Brain pericyte (primary cell): ENCODE data around the gene ZSWIM4.
"Not testable (repeated sequence)": the region's sequence is repeated elsewhere in the genome, so short reads cannot be mapped to it uniquely, and the experiment has no call there.

ENCODE experiments used
- DNase-seq: peaks from one replicate; pipeline ENCODE4 v3.0.0-alpha.2; 2012; ENCODE audit warnings: low read depth, low spot score

Gene ZSWIM4

DNA sequence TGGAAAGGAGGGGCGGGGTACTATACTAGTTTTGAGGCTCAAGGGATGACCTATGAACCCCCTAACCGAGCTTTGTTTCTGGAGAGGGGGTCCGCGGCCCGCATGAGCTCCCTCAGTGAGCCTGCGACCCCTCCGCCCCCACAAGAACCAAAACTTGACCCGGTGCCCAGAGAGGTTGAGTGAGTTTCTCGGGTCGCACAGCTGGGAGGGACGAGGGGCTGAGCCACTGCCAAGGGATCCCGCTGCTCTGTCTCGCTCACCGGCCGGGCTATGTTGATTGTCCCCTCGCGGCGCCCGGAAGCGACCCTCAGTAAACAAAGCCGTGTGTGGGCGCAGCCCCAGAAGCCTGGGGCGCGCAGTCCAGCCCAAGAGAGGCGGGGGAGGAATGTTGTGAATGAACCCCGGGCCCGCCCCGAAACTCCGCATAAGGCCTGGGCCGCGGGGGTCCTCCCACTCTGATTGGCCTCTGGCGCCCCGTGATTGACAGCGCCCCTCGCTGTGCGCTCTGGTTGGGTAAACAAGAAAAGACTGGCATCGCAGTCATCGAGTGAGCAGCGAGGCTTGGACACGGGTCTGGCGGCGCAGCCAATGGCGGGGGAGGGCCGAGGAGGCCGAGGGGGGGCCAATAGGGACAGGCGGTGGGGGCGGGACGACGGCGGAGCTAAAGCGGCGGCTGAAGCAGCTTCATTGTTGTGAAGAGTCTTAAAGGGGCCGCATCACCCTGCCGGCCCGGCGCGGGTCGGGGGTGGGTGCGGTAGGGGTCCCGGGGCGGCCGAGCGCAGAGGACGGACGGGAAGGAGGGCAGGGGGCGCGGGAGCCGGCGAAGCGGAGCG lies at the start of gene ZSWIM4:
Gene ZSWIM4, plus strand, starts transcription at position 687 of the 833 bp plus-strand sequence. CDS start 206 bp downstream, outside the sequence.
- DNase-seq = peak; percentile 98

- DNase-seq = no peak
These were observed 48.2 kb upstream of the ZSWIM4 start for GRCh38 chr19:13747098-13747453.

GRCh38 chr19:13748169-13748828 lies 46.9 kb upstream of the ZSWIM4 start:
- no peak for DNase-seq

DNA sequence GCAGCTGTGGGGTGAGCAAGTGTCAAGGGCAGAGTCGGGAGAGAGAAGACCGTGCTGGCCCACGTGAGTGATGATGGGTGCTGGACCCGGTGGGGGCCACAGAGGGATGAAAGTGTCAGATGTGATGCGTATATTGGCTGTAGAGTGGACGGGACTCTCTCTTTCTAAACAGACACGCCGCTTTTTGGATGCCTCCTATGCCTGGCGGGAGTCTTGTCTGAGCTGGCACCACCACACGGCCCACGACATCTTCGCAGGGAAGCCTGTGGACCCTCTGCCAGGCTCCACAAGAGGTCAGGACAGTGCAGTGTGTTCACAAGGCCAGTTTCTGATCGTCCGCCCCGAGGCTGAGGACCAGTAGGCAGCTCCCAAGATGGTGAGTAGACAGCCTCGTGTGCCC lies 43.8 kb upstream of the ZSWIM4 start:
- no peak for DNase-seq

DNA sequence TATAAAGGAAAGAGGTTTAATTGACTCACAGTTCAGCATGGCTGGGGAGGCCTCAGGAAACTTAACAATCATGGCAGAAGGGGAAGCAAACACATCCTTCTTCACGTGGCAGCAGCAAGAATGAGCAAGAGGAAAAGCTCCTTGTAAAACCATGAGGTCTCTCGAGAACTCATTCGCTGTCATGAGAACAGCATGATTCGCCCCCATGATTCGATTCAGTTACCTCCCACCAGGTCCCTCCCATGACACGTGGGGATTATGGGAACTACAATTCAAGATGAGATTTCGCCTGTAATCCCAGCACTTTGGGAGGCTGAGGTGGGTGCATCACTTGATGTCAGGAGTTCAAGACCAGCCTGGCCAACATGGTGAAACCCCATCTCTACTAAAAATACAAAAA lies 41.6 kb upstream of the ZSWIM4 start:
- not testable (repeated sequence) for DNase-seq

DNA sequence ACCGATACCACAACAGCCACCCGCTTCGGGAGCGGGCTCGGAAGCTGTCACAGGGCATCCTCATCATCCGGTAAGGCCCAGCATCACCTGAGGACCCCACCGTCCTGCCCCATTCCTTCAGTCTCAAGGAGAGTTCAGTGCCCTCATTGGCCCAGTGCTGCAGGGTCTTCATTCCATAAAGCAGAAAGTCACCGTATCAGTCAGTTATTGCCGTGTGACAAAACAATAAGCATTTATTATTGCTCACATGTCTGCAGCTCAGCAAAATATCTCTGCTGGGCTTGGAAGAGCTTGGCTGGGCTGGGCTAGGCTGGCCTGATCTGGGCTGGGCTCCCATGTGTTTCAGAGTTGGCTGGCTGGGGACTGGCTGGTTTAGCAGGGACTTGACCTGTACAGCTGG lies 39.0 kb upstream of the ZSWIM4 start:
- no peak for DNase-seq

- no peak for DNase-seq
These were observed 37.2 kb upstream of the ZSWIM4 start for GRCh38 chr19:13757805-13758772.

- DNase-seq = no peak
These were observed 36.4 kb upstream of the ZSWIM4 start for GRCh38 chr19:13758795-13759194.

- no peak for DNase-seq
These were observed 33.8 kb upstream of the ZSWIM4 start for GRCh38 chr19:13761423-13761822.

DNA sequence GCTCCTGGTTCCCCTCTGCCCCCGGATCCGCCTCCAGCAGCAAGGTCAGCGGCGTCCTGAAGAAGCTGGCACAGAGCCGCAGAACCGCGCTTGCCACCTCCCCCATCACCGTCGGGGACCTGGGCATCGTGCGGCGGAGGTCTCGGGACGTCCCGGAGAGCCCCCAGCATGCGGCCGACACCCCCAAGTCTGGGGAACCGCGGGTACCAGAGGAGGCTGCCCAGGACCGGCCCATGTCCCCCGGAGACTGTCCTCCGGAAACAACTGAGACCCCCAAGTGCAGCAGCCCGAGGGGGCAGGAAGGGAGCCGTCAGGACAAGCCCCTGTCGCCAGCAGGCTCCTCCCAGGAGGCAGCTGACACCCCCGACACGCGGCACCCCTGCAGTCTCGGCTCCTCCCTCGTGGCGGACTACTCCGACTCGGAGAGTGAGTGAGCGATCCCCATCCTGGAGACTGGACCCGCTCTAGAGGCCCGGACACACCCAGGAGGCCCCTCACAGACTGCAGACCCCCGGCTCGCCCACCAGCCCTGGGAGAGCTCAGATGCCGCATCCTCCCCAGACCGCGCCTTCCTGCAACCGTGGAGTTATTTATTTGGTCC lies 32.5 kb upstream of the ZSWIM4 start:
- DNase-seq = no peak

DNA sequence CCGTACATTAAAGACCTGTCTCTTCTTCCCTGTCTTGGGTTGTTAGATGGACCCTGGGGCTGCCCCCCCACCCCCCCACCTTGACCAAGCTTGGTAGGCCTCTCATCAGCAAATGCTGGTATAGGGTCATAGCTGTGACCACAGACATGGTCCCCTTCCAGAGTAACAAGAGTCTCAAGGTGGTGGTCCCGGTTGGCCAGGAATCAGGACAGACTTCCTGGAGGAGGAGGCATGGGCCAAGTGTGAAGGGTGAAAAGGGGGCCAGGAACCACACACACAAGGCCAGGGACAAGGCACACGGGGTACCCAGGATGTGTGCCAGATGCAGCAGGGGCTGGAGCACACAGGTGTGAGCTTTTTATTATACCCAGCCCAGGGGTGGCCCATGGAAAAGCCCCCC lies 32.0 kb upstream of the ZSWIM4 start:
- no peak for DNase-seq

- DNase-seq = no peak
These were observed 31.0 kb upstream of the ZSWIM4 start, which contains the start of gene MRI1 for GRCh38 chr19:13764101-13764807. Gene MRI1, plus strand, starts transcription at chr19:13764522. Its CDS starts 67 bp downstream, at chr19:13764589.

DNA sequence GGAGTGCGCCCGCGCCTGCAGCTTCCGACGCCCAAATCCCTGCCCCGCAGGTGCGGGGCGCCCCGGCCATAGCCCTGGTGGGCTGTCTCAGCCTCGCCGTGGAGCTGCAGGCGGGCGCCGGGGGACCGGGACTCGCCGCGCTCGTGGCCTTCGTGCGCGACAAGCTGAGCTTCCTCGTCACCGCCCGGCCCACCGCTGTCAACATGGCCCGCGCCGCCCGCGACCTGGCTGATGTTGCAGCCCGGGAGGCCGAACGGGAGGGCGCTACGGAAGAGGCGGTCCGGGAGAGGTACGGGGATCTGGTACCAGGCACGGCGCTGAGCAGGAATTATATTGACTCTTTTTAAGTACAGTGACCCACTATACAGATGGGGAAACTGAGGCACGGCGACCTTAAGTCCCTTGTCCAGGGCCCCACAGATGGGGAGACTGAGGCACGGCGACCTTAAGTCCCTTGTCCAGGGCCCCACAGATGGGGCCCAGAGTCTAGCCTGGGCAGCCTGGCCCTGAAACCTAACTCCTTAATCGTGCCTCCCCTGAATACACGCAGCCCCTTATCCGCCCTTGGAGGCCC lies 30.3 kb upstream of the ZSWIM4 start:
- no peak for DNase-seq

DNA sequence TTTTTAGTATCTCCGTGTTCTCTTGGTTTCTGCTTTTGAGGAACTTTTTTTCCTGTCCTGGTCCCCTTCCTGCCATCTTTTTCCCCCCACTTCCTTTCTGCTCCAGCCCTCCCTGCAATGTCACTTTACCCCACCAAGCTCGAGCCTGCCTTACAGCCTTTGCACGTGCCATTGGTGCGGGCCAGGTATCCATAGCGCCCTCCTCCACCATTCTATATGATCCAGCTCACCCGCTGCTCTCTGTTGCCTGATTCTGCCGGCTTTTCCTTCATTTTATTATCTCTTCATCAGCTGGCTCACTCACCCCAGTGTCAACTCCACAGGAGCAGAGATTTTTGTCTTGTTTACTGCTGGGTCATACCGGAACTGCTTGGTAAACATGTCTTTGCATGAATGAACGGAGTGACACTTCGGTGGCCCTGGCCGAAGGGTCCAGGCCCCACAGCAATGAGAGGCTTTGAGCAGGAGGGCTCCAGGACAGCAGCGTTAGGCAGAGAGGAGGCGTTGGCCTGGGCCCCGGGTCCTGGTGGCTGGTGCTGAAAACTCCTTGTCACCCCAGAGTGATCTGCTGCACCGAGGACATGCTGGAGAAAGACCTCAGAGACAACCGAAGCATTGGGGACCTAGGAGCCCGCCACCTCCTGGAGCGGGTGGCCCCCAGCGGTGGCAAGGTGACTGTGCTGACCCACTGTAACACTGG lies 29.7 kb upstream of the ZSWIM4 start:
- DNase-seq = no peak

GRCh38 chr19:13766095-13766481 lies 29.2 kb upstream of the ZSWIM4 start:
- DNase-seq = no peak

DNA sequence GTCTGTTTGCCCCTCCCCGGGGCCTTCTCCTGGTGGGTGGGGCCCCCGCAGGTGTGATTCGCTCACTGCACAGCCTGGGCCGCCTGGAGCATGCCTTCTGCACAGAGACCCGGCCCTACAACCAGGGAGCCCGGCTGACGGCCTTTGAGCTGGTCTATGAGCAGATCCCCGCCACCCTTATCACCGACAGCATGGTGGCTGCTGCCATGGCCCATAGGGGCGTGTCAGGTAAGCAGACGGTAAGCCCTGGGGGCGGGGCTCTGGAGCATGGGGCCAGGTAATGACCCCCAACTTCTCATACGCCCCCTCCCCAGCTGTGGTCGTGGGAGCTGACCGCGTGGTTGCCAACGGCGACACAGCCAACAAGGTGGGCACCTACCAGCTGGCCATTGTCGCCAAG lies 26.7 kb upstream of the ZSWIM4 start:
- no peak for DNase-seq

GRCh38 chr19:13770013-13770635 lies 25.1 kb upstream of the ZSWIM4 start:
- no peak for DNase-seq

- DNase-seq = peak; percentile 81
These were observed 20.7 kb upstream of the ZSWIM4 start, which contains the start of gene C19orf53 for GRCh38 chr19:13774217-13775191. Gene C19orf53, plus strand, starts transcription at chr19:13774456. Its CDS starts 22 bp downstream, at chr19:13774478.
